Immature natural killer cell (primary cell): ENCODE measurements around the gene PIK3C2B. TPM values are rescaled to one million over a fixed set of nuclear protein-coding genes. Genes with fewer than 3 reads are reported as not detected.
A peak's percentile ranks its signal among the peaks of the same experiment; 100 is the strongest.

Experiments
- DNase-seq, 3 donors: peaks; one replicate each; pipeline ENCODE4 v3.0.0; 2022; ENCODE audit warnings: mixed read lengths in 1 of 3
- H3K27ac Mint-ChIP-seq, 6 donors: one replicate each; pipeline ENCODE4 v1.8.0; 2020; ENCODE audit warnings: mixed read lengths in 6 of 6, mild to moderate bottlenecking in 5 of 6, inconsistent platforms in 4 of 6, moderate library complexity in 3 of 6
- H3K27me3 Mint-ChIP-seq, 3 donors: one replicate each; pipeline ENCODE4 v1.8.0; 2020 to 2021; ENCODE audit warnings: low read depth in 3 of 3, mild to moderate bottlenecking in 3 of 3, mixed read lengths in 3 of 3, moderate library complexity in 3 of 3, inconsistent platforms in 1 of 3
- H3K36me3 Mint-ChIP-seq, 3 donors: one replicate each; pipeline ENCODE4 v1.8.0; 2020; ENCODE audit warnings: mixed read lengths in 3 of 3, inconsistent platforms in 2 of 3, mild to moderate bottlenecking in 2 of 3
- H3K4me1 Mint-ChIP-seq, 2 donors: one replicate each; pipeline ENCODE4 v1.8.0; 2020; ENCODE audit warnings: inconsistent platforms in 2 of 2, mild to moderate bottlenecking in 2 of 2, mixed read lengths in 2 of 2, moderate library complexity in 1 of 2
- H3K4me3 Mint-ChIP-seq, 5 donors: one replicate each; pipeline ENCODE4 v1.8.0; 2020; ENCODE audit warnings: mild to moderate bottlenecking in 5 of 5, mixed read lengths in 5 of 5, inconsistent platforms in 3 of 5, moderate library complexity in 3 of 5
- H3K9me3 Mint-ChIP-seq, 6 donors: one replicate each; pipeline ENCODE4 v1.8.0; 2020; ENCODE audit warnings: mild to moderate bottlenecking in 6 of 6, mixed read lengths in 6 of 6, inconsistent platforms in 4 of 6, moderate library complexity in 3 of 6
- polyA plus RNA-seq, 3 donors: library from polyadenylated mRNA; unstranded; fragments of 300-500 nt; fragmentation: Illumina TruSeq; gene quantifications; one replicate each; pipeline ENCODE4 v1.2.3, GENCODE V29; 2021

The PIK3C2B gene
- polyA plus RNA-seq, 3 donors from 2014 or later = 1.4 to 2.3 TPM; not detected in 1

GRCh38 chr1:204456826-204457442 lies 37.7 kb downstream of the PIK3C2B start:
- peaks cover 4 to 32% (median 22%) of the 10 kb centered on the region in 3 donors for H3K36me3 Mint-ChIP-seq
- no peak for DNase-seq
- H3K27me3 Mint-ChIP-seq = peaks cover 0 to 3% (median 0%) of the 10 kb centered on the region in 3 donors
- H3K4me1 Mint-ChIP-seq = peaks cover 25 to 36% of the 10 kb centered on the region in 2 donors
- no peak overlapping the region for H3K4me3 Mint-ChIP-seq
- H3K27ac Mint-ChIP-seq = peak overlapping the region in 3 of 6 donors; percentile 19 to 62 (median 24)
- H3K9me3 Mint-ChIP-seq = no peaks in the 10 kb centered on the region

GRCh38 chr1:204455831-204456145 lies 38.8 kb downstream of the PIK3C2B start:
- H3K27ac Mint-ChIP-seq = no peak overlapping the region
- H3K4me1 Mint-ChIP-seq = peaks cover 14 to 27% of the 10 kb centered on the region in 2 donors
- H3K36me3 Mint-ChIP-seq = peaks cover 4 to 28% (median 17%) of the 10 kb centered on the region in 3 donors
- H3K4me3 Mint-ChIP-seq = no peak overlapping the region
- DNase-seq = no peak
- H3K27me3 Mint-ChIP-seq = peaks cover 0 to 2% (median 0%) of the 10 kb centered on the region in 3 donors
- H3K9me3 Mint-ChIP-seq = no peaks in the 10 kb centered on the region

GRCh38 chr1:204455063-204455830 lies 39.4 kb downstream of the PIK3C2B start:
- Mint-ChIP-seq H3K4me1 (peaks cover 11 to 25% of the 10 kb centered on the region in 2 donors), H3K27me3 (peaks cover 0 to 3% (median 0%) of the 10 kb centered on the region in 3 donors), H3K27ac (peak overlapping the region in 1 of 6 donors; percentile 46), H3K36me3 (peaks cover 4 to 28% (median 12%) of the 10 kb centered on the region in 3 donors), H3K9me3 (no peaks in the 10 kb centered on the region), H3K4me3 (no peak overlapping the region)
- DNase-seq = no peak

GRCh38 chr1:204454476-204454875 lies 40.1 kb downstream of the PIK3C2B start:
- peaks cover 4 to 26% (median 12%) of the 10 kb centered on the region in 3 donors for H3K36me3 Mint-ChIP-seq
- H3K4me1 Mint-ChIP-seq = peaks cover 11 to 17% of the 10 kb centered on the region in 2 donors
- no peak overlapping the region for H3K4me3 Mint-ChIP-seq
- peak overlapping the region in 1 of 6 donors; percentile 73 for H3K27ac Mint-ChIP-seq
- H3K9me3 Mint-ChIP-seq = no peaks in the 10 kb centered on the region
- peaks cover 0 to 3% (median 0%) of the 10 kb centered on the region in 3 donors for H3K27me3 Mint-ChIP-seq
- DNase-seq = no peak

- no peaks in the 10 kb centered on the region for H3K9me3 Mint-ChIP-seq
- H3K4me1 Mint-ChIP-seq = peaks cover 11 to 18% of the 10 kb centered on the region in 2 donors
- peak; percentile 67 to 69 (median 69) for DNase-seq
- peak overlapping the region; percentile 29 to 71 (median 58) for H3K4me3 Mint-ChIP-seq
- H3K36me3 Mint-ChIP-seq = peaks cover 4 to 25% (median 12%) of the 10 kb centered on the region in 3 donors
- peaks cover 0 to 3% (median 0%) of the 10 kb centered on the region in 3 donors for H3K27me3 Mint-ChIP-seq
- peak overlapping the region; percentile 77 to 94 (median 86) for H3K27ac Mint-ChIP-seq
These were observed 41.3 kb downstream of the PIK3C2B start for GRCh38 chr1:204453141-204453772.

GRCh38 chr1:204451352-204452124 lies 43.1 kb downstream of the PIK3C2B start:
- DNase-seq = no peak
- Mint-ChIP-seq H3K9me3 (no peaks in the 10 kb centered on the region), H3K4me3 (no peak overlapping the region), H3K27me3 (peaks cover 0 to 2% (median 0%) of the 10 kb centered on the region in 3 donors), H3K36me3 (peaks cover 6 to 22% (median 8%) of the 10 kb centered on the region in 3 donors), H3K27ac (peak overlapping the region in 4 of 6 donors; percentile 40 to 79 (median 69)), H3K4me1 (peaks cover 12 to 20% of the 10 kb centered on the region in 2 donors)

- peaks cover 0 to 2% (median 0%) of the 10 kb centered on the region in 3 donors for H3K27me3 Mint-ChIP-seq
- H3K4me1 Mint-ChIP-seq = peaks cover 15 to 23% of the 10 kb centered on the region in 2 donors
- no peak for DNase-seq
- peaks cover 6 to 22% (median 8%) of the 10 kb centered on the region in 3 donors for H3K36me3 Mint-ChIP-seq
- H3K9me3 Mint-ChIP-seq = no peaks in the 10 kb centered on the region
- H3K27ac Mint-ChIP-seq = peak overlapping the region in 5 of 6 donors; percentile 7 to 75 (median 30)
- no peak overlapping the region for H3K4me3 Mint-ChIP-seq
These were observed 43.9 kb downstream of the PIK3C2B start for GRCh38 chr1:204450461-204451257.

- no peaks in the 10 kb centered on the region for H3K9me3 Mint-ChIP-seq
- no peak overlapping the region for H3K4me3 Mint-ChIP-seq
These were observed 44.8 kb downstream of the PIK3C2B start for GRCh38 chr1:204449678-204450280.

GRCh38 chr1:204448991-204449677 lies 45.5 kb downstream of the PIK3C2B start:
- H3K4me1 Mint-ChIP-seq = peaks cover 15 to 21% of the 10 kb centered on the region in 2 donors
- peaks cover 8 to 33% (median 9%) of the 10 kb centered on the region in 3 donors for H3K36me3 Mint-ChIP-seq
- H3K4me3 Mint-ChIP-seq = no peak overlapping the region
- no peaks in the 10 kb centered on the region for H3K9me3 Mint-ChIP-seq
- H3K27ac Mint-ChIP-seq = peak overlapping the region in 3 of 6 donors; percentile 46 to 59 (median 49)
- H3K27me3 Mint-ChIP-seq = peaks cover 0 to 2% (median 0%) of the 10 kb centered on the region in 3 donors
- no peak for DNase-seq

More at GRCh38 chr1:204449678-204450280, 44.8 kb downstream of the PIK3C2B start:
- H3K4me1 Mint-ChIP-seq = peaks cover 15 to 23% of the 10 kb centered on the region in 2 donors
- no peak for DNase-seq
- peak overlapping the region in 2 of 6 donors; percentile 49 to 75 for H3K27ac Mint-ChIP-seq
- H3K36me3 Mint-ChIP-seq = peaks cover 6 to 27% (median 8%) of the 10 kb centered on the region in 3 donors
- H3K27me3 Mint-ChIP-seq = peaks cover 0 to 2% (median 0%) of the 10 kb centered on the region in 3 donors

- peaks cover 12 to 20% of the 10 kb centered on the region in 2 donors for H3K4me1 Mint-ChIP-seq
- H3K27ac Mint-ChIP-seq = peak overlapping the region in 3 of 6 donors; percentile 46 to 59 (median 49)
- H3K9me3 Mint-ChIP-seq = no peaks in the 10 kb centered on the region
- DNase-seq = no peak
- H3K36me3 Mint-ChIP-seq = peaks cover 7 to 39% (median 11%) of the 10 kb centered on the region in 3 donors
- no peak overlapping the region for H3K4me3 Mint-ChIP-seq
- peaks cover 0 to 2% (median 0%) of the 10 kb centered on the region in 3 donors for H3K27me3 Mint-ChIP-seq
These were observed 46.2 kb downstream of the PIK3C2B start for GRCh38 chr1:204448344-204448964.

GRCh38 chr1:204447736-204448135 lies 46.9 kb downstream of the PIK3C2B start:
- H3K4me1 Mint-ChIP-seq = peaks cover 5 to 13% of the 10 kb centered on the region in 2 donors
- H3K36me3 Mint-ChIP-seq = peaks cover 0 to 36% (median 11%) of the 10 kb centered on the region in 3 donors
- DNase-seq = no peak
- H3K9me3 Mint-ChIP-seq = no peaks in the 10 kb centered on the region
- H3K4me3 Mint-ChIP-seq = no peak overlapping the region
- H3K27ac Mint-ChIP-seq = peak overlapping the region in 2 of 6 donors; percentile 30 to 69
- H3K27me3 Mint-ChIP-seq = peaks cover 0 to 2% (median 0%) of the 10 kb centered on the region in 3 donors
